ENCODE results near the gene NPIPB6. TPM values are rescaled to one million over a fixed set of nuclear protein-coding genes. Genes with fewer than 3 reads are reported as not detected.

NPIPB6 gene
- total and polyA plus RNA-seq, 2 experiments from 2014 or later, result 0.32 to 0.48 TPM

DNA sequence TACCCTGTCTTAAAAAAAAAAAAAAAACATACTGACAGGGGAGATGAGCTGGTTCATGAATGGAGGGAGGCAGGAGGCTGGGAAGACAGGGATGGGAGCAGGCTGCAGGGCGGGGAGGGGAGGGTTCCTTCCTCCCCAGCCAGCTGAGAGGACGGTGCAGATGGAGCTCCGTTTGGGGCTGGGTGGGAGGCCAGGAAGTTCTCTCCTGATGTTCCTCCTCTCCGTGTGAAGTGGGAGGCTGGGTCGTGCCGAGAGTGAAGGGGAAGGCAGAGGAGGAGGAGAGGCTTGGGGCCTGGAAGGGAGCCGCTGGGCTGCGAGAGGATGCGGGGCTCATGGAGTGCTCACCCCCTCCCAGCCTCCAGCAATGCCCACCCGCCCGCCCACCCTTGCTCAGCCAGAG, 49.7 kb downstream of the NPIPB6 start:
- no peak overlapping the region for H3K9ac ChIP-seq
- H4K20me1 ChIP-seq (ENCODE audit: insufficient read depth), result no peaks in the 10 kb centered on the region
- no peaks in the 10 kb centered on the region for H3K27me3 ChIP-seq (replicated peaks; ENCODE audit: insufficient read depth)
- no peaks in the 10 kb centered on the region for H3K9me2 ChIP-seq (ENCODE audit: insufficient read depth)
- H3K9me3 ChIP-seq (ENCODE audit: low read depth), result no peaks in the 10 kb centered on the region
- H3K36me3 ChIP-seq (ENCODE audit: low read depth), result no peaks in the 10 kb centered on the region
- H3F3A ChIP-seq (ENCODE audit: insufficient read depth), result no peaks in the 10 kb centered on the region
- H3K4me1 ChIP-seq (ENCODE audit: insufficient read depth), result no peaks in the 10 kb centered on the region
- H2AFZ ChIP-seq, result no peak overlapping the region
- H3K27ac ChIP-seq, result no peak overlapping the region
- no peaks in the 10 kb centered on the region for H3K79me2 ChIP-seq (ENCODE audit: insufficient read depth)
- in situ Hi-C loops (cut with MboI), result no loop called here
- no peak for DNase-seq
- WGBS, 2 experiments (ENCODE audit: low coverage in 1 of 2, low lambda C conversion rate in 2 of 2, missing lambda C conversion rate in 2 of 2), result 7 to 10% methylated on average over 3 to 11 of the region's 11 CpGs
- H3K4me3 ChIP-seq, result no peak overlapping the region
- H3K4me2 ChIP-seq (ENCODE audit: unreplicated experiment), result no peak overlapping the region
- TF ChIP-seq EZH2 (IDR thresholded peaks at IDR 0.05; ENCODE audit: insufficient read depth, poor library complexity, severe bottlenecking), result no peak
- TF ChIP-seq EZH2phosphoT487 (IDR thresholded peaks at IDR 0.05; ENCODE audit: insufficient read depth, low read depth), result no peak

DNA sequence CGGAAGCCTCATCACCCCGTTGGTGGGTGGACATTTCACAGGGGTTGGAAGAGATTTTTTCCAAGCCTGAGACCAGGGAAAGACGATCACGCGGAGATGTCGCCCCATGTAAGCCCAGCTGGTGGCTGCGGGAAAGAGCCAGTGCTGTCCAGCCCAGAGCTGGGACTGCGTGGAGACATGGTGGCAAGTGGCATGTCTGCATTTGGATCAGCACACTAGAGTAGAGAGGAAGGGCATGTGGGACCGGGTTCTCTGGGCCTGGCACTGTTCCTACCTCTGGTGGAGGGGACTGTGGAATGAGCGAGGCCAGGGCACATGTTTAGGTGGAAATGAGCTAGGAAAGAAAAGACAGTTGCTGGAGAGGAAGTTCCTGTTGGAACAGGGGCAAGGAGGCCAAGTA, 51.0 kb downstream of the NPIPB6 start:
- Histone ChIP-seq H3K36me3 (ENCODE audit: low read depth) (no peaks in the 10 kb centered on the region), H3K9me2 (ENCODE audit: insufficient read depth) (no peaks in the 10 kb centered on the region), H3K4me3 (no peak overlapping the region), H3K79me2 (ENCODE audit: insufficient read depth) (no peaks in the 10 kb centered on the region), H3F3A (ENCODE audit: insufficient read depth) (no peaks in the 10 kb centered on the region), H3K4me2 (ENCODE audit: unreplicated experiment) (no peak overlapping the region), H3K9me3 (ENCODE audit: low read depth) (no peaks in the 10 kb centered on the region), H3K27me3 (replicated peaks; ENCODE audit: insufficient read depth) (no peaks in the 10 kb centered on the region), H3K27ac (no peak overlapping the region), H3K4me1 (ENCODE audit: insufficient read depth) (no peaks in the 10 kb centered on the region), H4K20me1 (ENCODE audit: insufficient read depth) (no peaks in the 10 kb centered on the region), H2AFZ (no peak overlapping the region), H3K9ac (no peak overlapping the region)
- DNase-seq, result no peak
- no peak for TF ChIP-seq EZH2 (IDR thresholded peaks at IDR 0.05; ENCODE audit: insufficient read depth, poor library complexity, severe bottlenecking)
- no peak for TF ChIP-seq EZH2phosphoT487 (IDR thresholded peaks at IDR 0.05; ENCODE audit: insufficient read depth, low read depth)
- in situ Hi-C loops (cut with MboI), result no loop called here
- 69 to 74% methylated on average over 10 of the region's 10 CpGs for WGBS, 2 experiments (ENCODE audit: low coverage in 1 of 2, low lambda C conversion rate in 2 of 2, missing lambda C conversion rate in 2 of 2)

DNA sequence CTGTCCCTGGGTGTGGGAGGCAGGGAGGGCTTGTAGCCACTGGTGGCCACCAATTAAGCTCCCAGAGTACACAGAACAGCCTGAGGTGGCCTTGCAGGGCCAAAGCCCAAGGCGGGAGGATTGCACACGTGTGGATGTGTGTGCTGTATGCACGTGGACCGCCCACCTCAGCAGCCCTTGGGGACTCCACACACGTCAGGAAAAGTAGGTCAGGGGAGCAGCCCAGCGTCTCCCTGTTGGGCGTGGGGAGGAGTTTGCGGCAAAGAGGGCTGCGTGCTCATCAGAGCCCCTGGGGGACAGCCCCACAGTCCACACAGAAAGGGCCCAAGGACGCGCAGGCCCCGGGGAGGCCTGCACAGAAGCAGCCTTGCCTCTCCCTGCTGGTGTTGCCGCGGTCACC, 51.4 kb downstream of the NPIPB6 start:
- TF ChIP-seq EZH2 (IDR thresholded peaks at IDR 0.05; ENCODE audit: insufficient read depth, poor library complexity, severe bottlenecking), result no peak
- no peak for TF ChIP-seq EZH2phosphoT487 (IDR thresholded peaks at IDR 0.05; ENCODE audit: insufficient read depth, low read depth)
- Histone ChIP-seq H3K36me3 (ENCODE audit: low read depth) (no peaks in the 10 kb centered on the region), H3K9ac (no peak overlapping the region), H3K9me3 (ENCODE audit: low read depth) (no peaks in the 10 kb centered on the region), H3F3A (ENCODE audit: insufficient read depth) (no peaks in the 10 kb centered on the region), H3K4me1 (ENCODE audit: insufficient read depth) (no peaks in the 10 kb centered on the region), H3K4me2 (ENCODE audit: unreplicated experiment) (no peak overlapping the region), H3K9me2 (ENCODE audit: insufficient read depth) (no peaks in the 10 kb centered on the region), H3K4me3 (no peak overlapping the region), H3K27me3 (replicated peaks; ENCODE audit: insufficient read depth) (no peaks in the 10 kb centered on the region), H3K79me2 (ENCODE audit: insufficient read depth) (no peaks in the 10 kb centered on the region), H2AFZ (no peak overlapping the region), H3K27ac (no peak overlapping the region), H4K20me1 (ENCODE audit: insufficient read depth) (no peaks in the 10 kb centered on the region)
- in situ Hi-C loops (cut with MboI), result no loop called here
- 64 to 69% methylated on average over 13 to 14 of the region's 14 CpGs for WGBS, 2 experiments (ENCODE audit: low coverage in 1 of 2, low lambda C conversion rate in 2 of 2, missing lambda C conversion rate in 2 of 2)
- no peak for DNase-seq

DNA sequence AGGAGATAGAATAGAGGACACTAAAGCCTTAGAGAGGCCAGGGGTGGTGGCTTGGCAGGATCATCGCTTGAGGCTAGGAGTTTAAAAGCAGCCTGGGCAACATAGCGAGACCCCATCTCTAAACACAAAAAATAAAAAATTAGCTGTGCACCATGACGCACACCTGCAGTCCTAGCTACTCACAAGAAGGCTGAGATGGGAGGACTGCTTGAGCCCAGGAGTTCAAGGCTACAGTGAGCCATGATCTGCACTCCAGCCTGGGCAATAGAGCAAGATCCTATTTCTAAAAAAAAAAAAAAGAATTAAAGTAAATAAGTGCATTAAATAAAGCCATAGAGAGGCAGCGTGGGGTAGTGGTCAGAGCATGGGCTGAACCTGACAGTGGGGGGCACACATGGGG, 51.9 kb downstream of the NPIPB6 start:
- no peaks in the 10 kb centered on the region for H3K79me2 ChIP-seq (ENCODE audit: insufficient read depth)
- H4K20me1 ChIP-seq (ENCODE audit: insufficient read depth), result no peaks in the 10 kb centered on the region
- in situ Hi-C loops (cut with MboI), result no loop called here
- no peak overlapping the region for H3K9ac ChIP-seq
- TF ChIP-seq EZH2 (IDR thresholded peaks at IDR 0.05; ENCODE audit: insufficient read depth, poor library complexity, severe bottlenecking) (no peak), EZH2phosphoT487 (IDR thresholded peaks at IDR 0.05; ENCODE audit: insufficient read depth, low read depth) (no peak)
- no peak overlapping the region for H3K4me2 ChIP-seq (ENCODE audit: unreplicated experiment)
- no peak for DNase-seq
- H3K27me3 ChIP-seq (replicated peaks; ENCODE audit: insufficient read depth), result no peaks in the 10 kb centered on the region; the same call in 1 of the 2 replicates
- H3K4me1 ChIP-seq (ENCODE audit: insufficient read depth), result no peaks in the 10 kb centered on the region
- 73 to 78% methylated on average over 4 of the region's 4 CpGs for WGBS, 2 experiments (ENCODE audit: low coverage in 1 of 2, low lambda C conversion rate in 2 of 2, missing lambda C conversion rate in 2 of 2)
- no peaks in the 10 kb centered on the region for H3F3A ChIP-seq (ENCODE audit: insufficient read depth)
- H3K27ac ChIP-seq, result no peak overlapping the region
- no peak overlapping the region for H3K4me3 ChIP-seq
- no peaks in the 10 kb centered on the region for H3K36me3 ChIP-seq (ENCODE audit: low read depth)
- no peaks in the 10 kb centered on the region for H3K9me2 ChIP-seq (ENCODE audit: insufficient read depth)
- no peaks in the 10 kb centered on the region for H3K9me3 ChIP-seq (ENCODE audit: low read depth)
- no peak overlapping the region for H2AFZ ChIP-seq

DNA sequence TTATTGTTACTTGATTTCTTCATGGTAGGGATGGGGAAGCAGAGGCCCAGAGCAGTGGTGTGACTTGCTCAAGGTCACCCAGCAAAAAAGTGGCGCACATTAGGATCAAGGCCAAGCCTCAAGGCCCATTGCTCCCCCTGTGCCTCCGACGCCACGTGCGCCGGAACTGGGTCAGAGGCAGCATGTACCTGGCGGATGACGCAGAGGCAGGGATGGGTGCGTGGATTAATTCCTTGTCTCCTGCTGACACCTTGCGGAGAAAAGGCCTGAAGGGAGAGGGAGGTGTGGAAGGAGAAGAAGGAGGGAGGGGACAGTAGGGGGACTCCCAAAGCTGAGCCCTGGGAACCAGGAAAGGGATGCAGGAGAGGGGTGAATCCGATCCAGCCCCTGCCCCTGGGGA, 52.5 kb downstream of the NPIPB6 start:
- no peak overlapping the region for H3K9ac ChIP-seq
- no peak overlapping the region for H2AFZ ChIP-seq
- H3K4me3 ChIP-seq, result no peak overlapping the region
- no peak for DNase-seq
- 75 to 88% methylated on average over 11 of the region's 11 CpGs for WGBS, 2 experiments (ENCODE audit: low coverage in 1 of 2, low lambda C conversion rate in 2 of 2, missing lambda C conversion rate in 2 of 2)
- H4K20me1 ChIP-seq (ENCODE audit: insufficient read depth), result no peaks in the 10 kb centered on the region
- H3K9me3 ChIP-seq (ENCODE audit: low read depth), result no peaks in the 10 kb centered on the region
- no peaks in the 10 kb centered on the region for H3K36me3 ChIP-seq (ENCODE audit: low read depth)
- no peak overlapping the region for H3K27ac ChIP-seq
- H3F3A ChIP-seq (ENCODE audit: insufficient read depth), result no peaks in the 10 kb centered on the region
- no peaks in the 10 kb centered on the region for H3K9me2 ChIP-seq (ENCODE audit: insufficient read depth)
- H3K4me2 ChIP-seq (ENCODE audit: unreplicated experiment), result no peak overlapping the region
- no peak for TF ChIP-seq EZH2 (IDR thresholded peaks at IDR 0.05; ENCODE audit: insufficient read depth, poor library complexity, severe bottlenecking)
- TF ChIP-seq EZH2phosphoT487 (IDR thresholded peaks at IDR 0.05; ENCODE audit: insufficient read depth, low read depth), result no peak
- no peaks in the 10 kb centered on the region for H3K4me1 ChIP-seq (ENCODE audit: insufficient read depth)
- H3K27me3 ChIP-seq (replicated peaks; ENCODE audit: insufficient read depth), result peaks cover under 1% of the 10 kb centered on the region; the same call in 1 of the 2 replicates
- in situ Hi-C loops (cut with MboI), result no loop called here
- no peaks in the 10 kb centered on the region for H3K79me2 ChIP-seq (ENCODE audit: insufficient read depth)

All from GM23248 (cell line).